ENCODE data around the gene PDLIM5. TPM values are rescaled to one million over a fixed set of nuclear protein-coding genes. Genes with fewer than 3 reads are reported as not detected.
"Not testable (repeated sequence)": the region's sequence is repeated elsewhere in the genome, so short reads cannot be mapped to it uniquely, and the experiment has no call there.

PDLIM5 gene
- total RNA-seq, 1 donor from 2014 or later = 71.0 TPM

DNA sequence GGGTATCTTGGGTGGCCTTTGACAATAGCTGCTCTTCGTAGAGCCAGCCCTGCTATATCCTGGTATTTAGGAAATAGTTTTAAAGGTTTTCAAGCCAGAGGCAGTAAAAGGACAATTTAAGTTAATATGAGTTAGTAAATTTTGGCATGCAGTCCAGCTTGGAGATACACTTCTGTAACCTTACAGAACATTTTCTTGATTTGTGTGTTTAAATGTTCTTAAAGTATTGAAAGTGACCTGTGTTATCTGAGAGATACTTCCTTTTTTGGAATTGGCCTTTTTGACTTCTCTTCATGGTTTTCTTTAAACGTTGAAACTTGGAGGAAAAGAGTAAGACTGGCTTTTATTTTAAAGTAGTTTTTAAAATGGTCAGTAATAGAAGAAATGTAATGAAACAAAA, 25.5 kb downstream of the PDLIM5 start:
- TF ChIP-seq, protein P1, sequence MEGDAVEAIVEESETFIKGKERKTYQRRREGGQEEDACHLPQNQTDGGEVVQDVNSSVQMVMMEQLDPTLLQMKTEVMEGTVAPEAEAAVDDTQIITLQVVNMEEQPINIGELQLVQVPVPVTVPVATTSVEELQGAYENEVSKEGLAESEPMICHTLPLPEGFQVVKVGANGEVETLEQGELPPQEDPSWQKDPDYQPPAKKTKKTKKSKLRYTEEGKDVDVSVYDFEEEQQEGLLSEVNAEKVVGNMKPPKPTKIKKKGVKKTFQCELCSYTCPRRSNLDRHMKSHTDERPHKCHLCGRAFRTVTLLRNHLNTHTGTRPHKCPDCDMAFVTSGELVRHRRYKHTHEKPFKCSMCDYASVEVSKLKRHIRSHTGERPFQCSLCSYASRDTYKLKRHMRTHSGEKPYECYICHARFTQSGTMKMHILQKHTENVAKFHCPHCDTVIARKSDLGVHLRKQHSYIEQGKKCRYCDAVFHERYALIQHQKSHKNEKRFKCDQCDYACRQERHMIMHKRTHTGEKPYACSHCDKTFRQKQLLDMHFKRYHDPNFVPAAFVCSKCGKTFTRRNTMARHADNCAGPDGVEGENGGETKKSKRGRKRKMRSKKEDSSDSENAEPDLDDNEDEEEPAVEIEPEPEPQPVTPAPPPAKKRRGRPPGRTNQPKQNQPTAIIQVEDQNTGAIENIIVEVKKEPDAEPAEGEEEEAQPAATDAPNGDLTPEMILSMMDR (conservative IDR thresholded peaks at IDR 0.05) = no peak
- Mint-ChIP-seq H3K27me3 (ENCODE audit: low read depth) (no peaks in the 10 kb centered on the region), H3K9me3 (no peaks in the 10 kb centered on the region), H3K27ac (ENCODE audit: unreplicated experiment) (no peak overlapping the region), H3K4me1 (peaks cover 19% of the 10 kb centered on the region), H3K4me3 (no peak overlapping the region), H3K36me3 (ENCODE audit: low read depth) (peaks cover under 1% of the 10 kb centered on the region)
- no peak for DNase-seq (ENCODE audit: low read depth, low spot score)

DNA sequence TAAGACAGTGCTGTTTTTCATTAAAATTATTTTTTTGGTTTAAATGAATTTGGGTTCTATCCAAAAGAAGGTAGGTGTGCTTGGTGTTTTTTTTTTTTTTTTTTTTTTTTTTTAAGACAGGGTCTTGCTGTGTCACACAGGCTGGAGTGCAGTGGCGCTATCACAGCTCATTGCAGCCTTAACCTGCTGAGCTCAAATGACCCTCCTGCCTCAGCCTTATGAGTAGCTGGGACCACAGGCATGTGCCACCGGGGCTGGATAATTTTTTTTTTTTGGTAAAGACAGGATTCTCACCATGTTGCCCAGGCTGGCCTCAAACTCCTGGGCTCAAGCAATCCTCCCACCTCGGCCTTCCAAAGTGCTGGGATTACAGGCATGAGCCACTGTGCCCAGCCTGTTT, 27.1 kb downstream of the PDLIM5 start:
- not testable (repeated sequence) for DNase-seq (ENCODE audit: low read depth, low spot score); H3K36me3 Mint-ChIP-seq (ENCODE audit: low read depth); H3K4me3 Mint-ChIP-seq; H3K27ac Mint-ChIP-seq (ENCODE audit: unreplicated experiment); H3K9me3 Mint-ChIP-seq; H3K27me3 Mint-ChIP-seq (ENCODE audit: low read depth)
- peaks cover 19% of the 10 kb centered on the region for H3K4me1 Mint-ChIP-seq

DNA sequence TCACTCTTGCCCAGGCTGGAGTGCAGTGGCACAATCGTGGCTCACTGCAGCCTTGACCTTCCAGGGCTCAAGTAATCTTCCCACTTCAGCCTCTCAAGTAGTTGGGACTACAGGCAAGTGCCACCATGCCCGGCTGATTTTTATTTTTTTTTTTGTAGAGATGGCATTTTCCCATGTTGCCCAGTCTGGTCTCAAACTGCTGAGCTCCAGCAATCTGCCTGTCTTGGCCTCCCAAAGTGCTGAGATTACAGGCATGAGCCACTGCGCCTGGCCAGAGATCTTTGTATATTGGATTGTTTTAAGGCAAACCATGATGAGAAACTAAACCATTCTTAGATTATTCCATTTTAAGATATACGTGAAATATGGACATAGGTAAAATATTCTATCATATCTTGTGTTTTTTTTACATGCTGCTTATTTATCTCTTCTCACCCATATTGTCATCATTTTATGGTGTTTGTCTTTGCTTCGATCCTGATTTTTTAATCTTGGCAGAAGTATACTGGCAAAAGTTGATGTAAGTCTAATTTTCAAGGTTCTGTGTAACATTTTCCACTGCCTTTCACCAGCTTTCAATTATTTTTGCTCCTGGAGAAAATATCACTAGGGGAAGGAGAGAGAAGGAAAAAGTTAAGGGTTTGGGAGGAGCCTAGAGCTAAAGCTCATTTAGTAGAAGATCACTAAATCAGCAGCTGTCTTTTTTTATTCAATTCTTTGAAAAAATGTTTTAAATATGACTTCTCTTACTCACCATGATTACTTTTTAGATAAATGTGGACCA, 27.8 kb downstream of the PDLIM5 start:
- Mint-ChIP-seq H3K27me3 (ENCODE audit: low read depth) (no peaks in the 10 kb centered on the region), H3K4me1 (peaks cover 19% of the 10 kb centered on the region), H3K36me3 (ENCODE audit: low read depth) (no peaks in the 10 kb centered on the region), H3K9me3 (no peaks in the 10 kb centered on the region), H3K27ac (ENCODE audit: unreplicated experiment) (no peak overlapping the region), H3K4me3 (no peak overlapping the region)
- TF ChIP-seq, protein P1 (conservative IDR thresholded peaks at IDR 0.05) = no peak
- DNase-seq (ENCODE audit: low read depth, low spot score) = no peak

DNA sequence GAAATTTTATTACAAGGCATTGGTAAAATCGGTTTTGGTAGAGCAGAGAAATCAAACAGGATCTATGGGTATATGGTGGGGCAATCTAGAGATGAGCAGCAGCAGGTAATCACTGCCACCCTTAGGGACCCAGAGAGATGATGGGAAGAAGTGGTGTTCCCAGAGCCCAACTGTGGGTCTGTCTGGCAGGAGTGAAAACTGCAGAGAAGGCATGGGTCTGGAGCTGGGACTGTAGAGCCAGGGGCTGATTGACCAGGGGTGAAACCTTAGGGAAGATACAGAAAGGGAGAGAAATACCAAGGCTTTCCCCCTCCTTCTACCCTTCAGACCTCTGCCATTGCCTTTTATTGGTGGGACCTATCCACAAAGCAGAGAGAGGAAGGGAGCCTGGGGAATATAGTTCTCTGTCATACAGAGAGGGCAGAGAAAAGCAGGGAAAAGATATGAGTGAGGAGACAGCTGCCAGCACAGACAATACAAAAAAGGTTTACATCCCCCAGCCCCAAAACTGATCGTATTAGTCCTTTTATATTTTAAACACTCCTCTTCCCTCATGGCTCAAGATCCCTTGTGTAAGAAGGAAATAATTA, 28.7 kb downstream of the PDLIM5 start:
- Mint-ChIP-seq H3K4me1 (peaks cover 19% of the 10 kb centered on the region), H3K36me3 (ENCODE audit: low read depth) (no peaks in the 10 kb centered on the region), H3K27me3 (ENCODE audit: low read depth) (no peaks in the 10 kb centered on the region), H3K9me3 (no peaks in the 10 kb centered on the region), H3K27ac (ENCODE audit: unreplicated experiment) (no peak overlapping the region), H3K4me3 (no peak overlapping the region)
- DNase-seq (ENCODE audit: low read depth, low spot score) = no peak
- TF ChIP-seq, protein P1 (conservative IDR thresholded peaks at IDR 0.05) = no peak

DNA sequence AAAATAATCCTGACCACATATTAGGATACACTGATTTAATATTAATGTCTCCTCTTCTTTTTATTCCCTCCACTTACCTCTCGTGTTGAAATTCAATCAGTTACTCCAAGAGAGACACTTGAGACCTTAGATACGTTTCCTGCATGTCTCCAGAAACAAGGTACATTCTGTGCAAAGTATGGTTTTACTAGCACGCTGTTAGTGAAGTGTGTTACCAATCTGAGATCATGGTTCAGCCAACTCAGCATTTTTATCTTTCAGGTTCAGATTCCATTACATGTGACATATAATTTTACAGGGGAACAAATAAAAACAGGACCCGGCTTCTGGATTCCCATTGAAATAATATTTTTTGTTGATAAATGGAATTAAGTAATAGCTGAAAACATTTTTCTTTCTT, 32.2 kb downstream of the PDLIM5 start:
- Mint-ChIP-seq H3K4me3 (no peak overlapping the region), H3K4me1 (peaks cover 12% of the 10 kb centered on the region), H3K27ac (ENCODE audit: unreplicated experiment) (no peak overlapping the region), H3K9me3 (no peaks in the 10 kb centered on the region), H3K36me3 (ENCODE audit: low read depth) (no peaks in the 10 kb centered on the region), H3K27me3 (ENCODE audit: low read depth) (no peaks in the 10 kb centered on the region)
- no peak for DNase-seq (ENCODE audit: low read depth, low spot score)
- TF ChIP-seq, protein P1 (conservative IDR thresholded peaks at IDR 0.05) = no peak

DNA sequence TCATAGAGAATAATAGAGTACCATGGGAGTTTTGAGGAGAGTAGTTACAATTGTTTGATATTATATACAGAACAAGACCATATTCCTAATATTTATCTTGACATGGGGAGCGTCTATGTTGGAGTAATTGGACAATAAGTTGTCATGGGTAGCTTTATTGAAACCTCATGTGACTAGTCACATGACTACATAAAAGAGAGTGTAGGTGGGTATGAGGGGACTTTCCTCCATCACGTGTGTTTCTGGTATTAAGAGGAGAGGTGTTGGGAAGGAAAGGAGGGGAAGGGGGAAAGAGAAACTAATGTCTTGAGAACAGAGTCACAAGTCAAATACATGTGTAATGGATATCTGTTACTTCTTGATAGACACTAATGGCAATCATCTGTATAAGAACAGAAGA, 33.1 kb downstream of the PDLIM5 start:
- Mint-ChIP-seq H3K27ac (ENCODE audit: unreplicated experiment) (no peak overlapping the region), H3K4me3 (no peak overlapping the region), H3K36me3 (ENCODE audit: low read depth) (no peaks in the 10 kb centered on the region), H3K4me1 (peaks cover 8% of the 10 kb centered on the region), H3K27me3 (ENCODE audit: low read depth) (no peaks in the 10 kb centered on the region), H3K9me3 (no peaks in the 10 kb centered on the region)
- TF ChIP-seq, protein P1 (conservative IDR thresholded peaks at IDR 0.05) = no peak
- DNase-seq (ENCODE audit: low read depth, low spot score) = no peak

Measured in neural crest cell (in vitro differentiated cells).